Nephron progenitor cell (in vitro differentiated cells): ENCODE results near the gene EPHB1.

Experiments
- DNase-seq: peaks from one replicate; pipeline ENCODE4 v3.0.0; 2021
- H3K27ac Mint-ChIP-seq: 2 replicates; pipeline ENCODE4 v1.8.0; 2021; ENCODE audit warnings: mild to moderate bottlenecking, moderate library complexity, mixed read lengths
- H3K27me3 Mint-ChIP-seq: 2 replicates; pipeline ENCODE4 v1.8.0; 2021; ENCODE audit warnings: mild to moderate bottlenecking, low read depth, mixed read lengths; ENCODE audit not compliant: poor library complexity
- H3K36me3 Mint-ChIP-seq: 2 replicates; pipeline ENCODE4 v1.8.0; 2021; ENCODE audit warnings: low read depth, mixed read lengths
- H3K4me1 Mint-ChIP-seq: 2 replicates; pipeline ENCODE4 v1.8.0; 2021; ENCODE audit warnings: mixed read lengths
- H3K4me3 Mint-ChIP-seq: 2 replicates; pipeline ENCODE4 v1.8.0; 2021; ENCODE audit warnings: mild to moderate bottlenecking, moderate library complexity, mixed read lengths
- H3K9me3 Mint-ChIP-seq: 2 replicates; pipeline ENCODE4 v1.8.0; 2021; ENCODE audit warnings: mild to moderate bottlenecking, moderate library complexity, mixed read lengths
- TF ChIP-seq, protein P1 (sequence below): fragments of 200-600 bp; sonication (generic); IDR thresholded peaks from 2 replicates; pipeline ENCODE4 v1.5.0; 2021; ENCODE audit warnings: antibody characterized with exemption

Gene EPHB1

GRCh38 chr3:135240426-135240825 is 445.4 kb downstream of the EPHB1 start:
- TF ChIP-seq, protein P1, sequence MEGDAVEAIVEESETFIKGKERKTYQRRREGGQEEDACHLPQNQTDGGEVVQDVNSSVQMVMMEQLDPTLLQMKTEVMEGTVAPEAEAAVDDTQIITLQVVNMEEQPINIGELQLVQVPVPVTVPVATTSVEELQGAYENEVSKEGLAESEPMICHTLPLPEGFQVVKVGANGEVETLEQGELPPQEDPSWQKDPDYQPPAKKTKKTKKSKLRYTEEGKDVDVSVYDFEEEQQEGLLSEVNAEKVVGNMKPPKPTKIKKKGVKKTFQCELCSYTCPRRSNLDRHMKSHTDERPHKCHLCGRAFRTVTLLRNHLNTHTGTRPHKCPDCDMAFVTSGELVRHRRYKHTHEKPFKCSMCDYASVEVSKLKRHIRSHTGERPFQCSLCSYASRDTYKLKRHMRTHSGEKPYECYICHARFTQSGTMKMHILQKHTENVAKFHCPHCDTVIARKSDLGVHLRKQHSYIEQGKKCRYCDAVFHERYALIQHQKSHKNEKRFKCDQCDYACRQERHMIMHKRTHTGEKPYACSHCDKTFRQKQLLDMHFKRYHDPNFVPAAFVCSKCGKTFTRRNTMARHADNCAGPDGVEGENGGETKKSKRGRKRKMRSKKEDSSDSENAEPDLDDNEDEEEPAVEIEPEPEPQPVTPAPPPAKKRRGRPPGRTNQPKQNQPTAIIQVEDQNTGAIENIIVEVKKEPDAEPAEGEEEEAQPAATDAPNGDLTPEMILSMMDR: no peak
- Mint-ChIP-seq H3K4me1 (peaks cover 40% of the 10 kb centered on the region), H3K36me3 (no peaks in the 10 kb centered on the region), H3K4me3 (no peak overlapping the region), H3K27ac (no peak overlapping the region), H3K9me3 (no peaks in the 10 kb centered on the region), H3K27me3 (peaks cover 8% of the 10 kb centered on the region)
- no peak for DNase-seq

DNA sequence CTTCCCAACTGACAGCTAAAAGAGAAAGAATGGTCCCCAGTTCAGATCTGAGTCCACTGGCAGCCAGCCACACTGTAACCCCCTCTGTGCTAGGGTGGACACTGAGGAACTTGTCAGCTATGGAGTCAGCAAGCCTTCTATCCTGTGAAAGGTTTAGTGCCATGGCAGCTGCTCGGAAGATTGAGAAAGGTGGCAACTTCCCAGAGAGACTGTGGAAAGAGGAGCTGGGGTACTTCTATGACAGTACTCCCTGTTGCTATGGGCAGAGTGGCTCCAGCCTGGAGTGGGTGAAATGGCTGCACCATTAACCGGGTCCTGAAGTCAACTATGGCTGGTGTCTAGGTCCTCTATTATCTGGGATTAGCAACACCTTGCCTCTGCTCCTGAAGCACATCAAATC is 447.2 kb downstream of the EPHB1 start:
- no peak for DNase-seq
- no peaks in the 10 kb centered on the region for H3K36me3 Mint-ChIP-seq
- no peaks in the 10 kb centered on the region for H3K9me3 Mint-ChIP-seq
- H3K27me3 Mint-ChIP-seq: peaks cover 8% of the 10 kb centered on the region
- peaks cover 40% of the 10 kb centered on the region for H3K4me1 Mint-ChIP-seq
- no peak overlapping the region for H3K27ac Mint-ChIP-seq
- no peak overlapping the region for H3K4me3 Mint-ChIP-seq
- TF ChIP-seq, protein P1: no peak

- Mint-ChIP-seq H3K4me1 (peaks cover 36% of the 10 kb centered on the region), H3K27ac (no peak overlapping the region)
Observed at GRCh38 chr3:135243616-135244015, 448.6 kb downstream of the EPHB1 start.

DNA sequence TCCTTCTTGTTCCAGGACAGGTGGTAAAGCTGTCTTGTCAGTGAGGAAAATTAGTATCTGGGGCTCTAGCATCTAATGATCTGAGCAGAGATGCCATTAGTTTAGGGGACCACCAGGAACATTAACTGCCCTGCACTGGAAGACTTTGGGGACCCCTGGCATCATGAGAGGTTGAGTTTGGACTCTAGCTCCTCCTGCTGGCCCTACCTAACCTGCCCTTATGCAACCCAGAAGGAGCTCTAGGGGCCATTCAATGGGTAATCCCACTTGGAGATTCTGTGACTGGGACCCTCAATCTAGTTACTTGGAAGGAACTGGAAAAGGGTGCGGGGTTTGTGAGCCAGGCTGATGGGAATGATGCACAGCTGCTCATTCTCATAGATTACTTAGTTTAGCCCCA is 451.0 kb downstream of the EPHB1 start:
- TF ChIP-seq, protein P1: no peak
- Mint-ChIP-seq H3K4me3 (no peak overlapping the region), H3K4me1 (peaks cover 16% of the 10 kb centered on the region), H3K9me3 (no peaks in the 10 kb centered on the region), H3K27ac (no peak overlapping the region), H3K27me3 (peaks cover 3% of the 10 kb centered on the region), H3K36me3 (no peaks in the 10 kb centered on the region)
- no peak for DNase-seq

More at GRCh38 chr3:135243616-135244015, 448.6 kb downstream of the EPHB1 start:
- H3K4me3 Mint-ChIP-seq: no peak overlapping the region
- no peak for DNase-seq
- H3K27me3 Mint-ChIP-seq: peaks cover 8% of the 10 kb centered on the region
- no peaks in the 10 kb centered on the region for H3K36me3 Mint-ChIP-seq
- H3K9me3 Mint-ChIP-seq: no peaks in the 10 kb centered on the region
- TF ChIP-seq, protein P1: no peak

- Mint-ChIP-seq H3K27me3 (peaks cover 2% of the 10 kb centered on the region), H3K36me3 (no peaks in the 10 kb centered on the region), H3K9me3 (no peaks in the 10 kb centered on the region), H3K4me1 (peaks cover 6% of the 10 kb centered on the region), H3K4me3 (no peak overlapping the region), H3K27ac (no peak overlapping the region)
- TF ChIP-seq, protein P1: no peak
- no peak for DNase-seq
Observed at GRCh38 chr3:135248213-135248612, 453.2 kb downstream of the EPHB1 start.

DNA sequence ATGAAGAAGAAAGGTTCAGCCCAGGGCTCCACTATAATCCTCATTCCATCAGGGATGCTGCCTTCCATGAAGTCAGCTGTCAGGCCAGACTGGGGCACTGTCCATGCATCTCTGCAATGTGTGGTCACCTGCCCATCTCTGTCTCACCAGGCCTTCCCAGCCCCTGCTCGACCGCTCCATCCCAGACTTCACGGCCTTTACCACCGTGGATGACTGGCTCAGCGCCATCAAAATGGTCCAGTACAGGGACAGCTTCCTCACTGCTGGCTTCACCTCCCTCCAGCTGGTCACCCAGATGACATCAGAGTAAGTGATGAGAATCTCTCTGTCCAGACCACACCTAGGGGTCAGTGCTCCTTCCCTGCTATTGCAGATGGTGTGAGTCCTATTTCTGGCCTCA is 454.1 kb downstream of the EPHB1 start:
- DNase-seq: no peak
- no peaks in the 10 kb centered on the region for H3K4me1 Mint-ChIP-seq
- H3K27me3 Mint-ChIP-seq: no peaks in the 10 kb centered on the region
- H3K4me3 Mint-ChIP-seq: no peak overlapping the region
- H3K9me3 Mint-ChIP-seq: no peaks in the 10 kb centered on the region
- H3K36me3 Mint-ChIP-seq: no peaks in the 10 kb centered on the region
- TF ChIP-seq, protein P1: no peak
- H3K27ac Mint-ChIP-seq: no peak overlapping the region
